ENCODE results near the gene EML2.
"Not testable (repeated sequence)": the region's sequence is repeated elsewhere in the genome, so short reads cannot be mapped to it uniquely, and the experiment has no call there.

EML2 gene

GRCh38 chr19:45638930-45639729 lies at the start of gene EML2:
EML2 (minus strand) TSS chr19:45639397; CDS start chr19:45639376, 21 bp downstream.
- H3K27ac ChIP-seq: peak within 1 kb of the TSS; percentile 81
- DNase-seq (ENCODE audit: low read depth, low spot score): no peak

GRCh38 chr19:45687599-45687998 lies 48.4 kb upstream of the EML2 start:
- H3K27ac ChIP-seq: no peak overlapping the region
- DNase-seq (ENCODE audit: low read depth, low spot score): no peak

- not testable (repeated sequence) for H3K27ac ChIP-seq; DNase-seq (ENCODE audit: low read depth, low spot score)
Observed at GRCh38 chr19:45685045-45685444, 45.8 kb upstream of the EML2 start.

GRCh38 chr19:45682908-45683307 lies 43.7 kb upstream of the EML2 start:
- DNase-seq (ENCODE audit: low read depth, low spot score): no peak
- no peak overlapping the region for H3K27ac ChIP-seq

GRCh38 chr19:45682117-45682516 lies 42.9 kb upstream of the EML2 start:
- no peak for DNase-seq (ENCODE audit: low read depth, low spot score)
- peak overlapping the region; percentile 59 for H3K27ac ChIP-seq

GRCh38 chr19:45681391-45682015 lies 42.3 kb upstream of the EML2 start:
- H3K27ac ChIP-seq: peak overlapping the region; percentile 59
- DNase-seq (ENCODE audit: low read depth, low spot score): no peak

- peak overlapping the region; percentile 22 for H3K27ac ChIP-seq
- peak; percentile 68 for DNase-seq (ENCODE audit: low read depth, low spot score)
Observed at GRCh38 chr19:45677351-45678230, 38.4 kb upstream of the EML2 start.

GRCh38 chr19:45676851-45677263 lies 37.7 kb upstream of the EML2 start:
- no peak overlapping the region for H3K27ac ChIP-seq
- DNase-seq (ENCODE audit: low read depth, low spot score): no peak

GRCh38 chr19:45674946-45675345 lies 35.7 kb upstream of the EML2 start:
- H3K27ac ChIP-seq: no peak overlapping the region
- no peak for DNase-seq (ENCODE audit: low read depth, low spot score)

- no peak overlapping the region for H3K27ac ChIP-seq
- no peak for DNase-seq (ENCODE audit: low read depth, low spot score)
Observed at GRCh38 chr19:45670670-45671453, 31.7 kb upstream of the EML2 start.

GRCh38 chr19:45668342-45668871 lies 29.2 kb upstream of the EML2 start:
- H3K27ac ChIP-seq: peak overlapping the region; percentile 48
- DNase-seq (ENCODE audit: low read depth, low spot score): no peak

- DNase-seq (ENCODE audit: low read depth, low spot score): peak; percentile 92
- H3K27ac ChIP-seq: peak within 1 kb of the TSS; percentile 48
Observed at GRCh38 chr19:45667620-45668341, 28.6 kb upstream of the EML2 start, which contains the start of gene GIPR. GIPR (plus strand) TSS chr19:45668221; CDS start chr19:45669521, 1,300 bp downstream.

- no peak overlapping the region for H3K27ac ChIP-seq
- no peak for DNase-seq (ENCODE audit: low read depth, low spot score)
Observed at GRCh38 chr19:45664575-45664974, 25.4 kb upstream of the EML2 start.

GRCh38 chr19:45663800-45664199 lies 24.6 kb upstream of the EML2 start:
- no peak overlapping the region for H3K27ac ChIP-seq
- DNase-seq (ENCODE audit: low read depth, low spot score): no peak

- no peak for DNase-seq (ENCODE audit: low read depth, low spot score)
Observed at GRCh38 chr19:45660636-45661035, 21.4 kb upstream of the EML2 start.

GRCh38 chr19:45659096-45659729 lies 20.0 kb upstream of the EML2 start:
- H3K27ac ChIP-seq: no peak overlapping the region
- DNase-seq (ENCODE audit: low read depth, low spot score): no peak

More at GRCh38 chr19:45660636-45661035, 21.4 kb upstream of the EML2 start:
- no peak overlapping the region for H3K27ac ChIP-seq

GRCh38 chr19:45657520-45658167 lies 18.4 kb upstream of the EML2 start:
- DNase-seq (ENCODE audit: low read depth, low spot score): no peak
- no peak overlapping the region for H3K27ac ChIP-seq

- H3K27ac ChIP-seq: no peak overlapping the region
- DNase-seq (ENCODE audit: low read depth, low spot score): no peak
Observed at GRCh38 chr19:45655073-45655472, 15.9 kb upstream of the EML2 start.
